GM18909 (cell line): Measurements from ENCODE around the gene BLOC1S4.
"Not testable (repeated sequence)": the region's sequence is repeated elsewhere in the genome, so short reads cannot be mapped to it uniquely, and the experiment has no call there.

Experiments
- ATAC-seq: cut with Tn5 transposase; IDR thresholded peaks from one replicate; pipeline ENCODE4 v1.9.1; 2021; ENCODE audit warnings: mild to moderate bottlenecking; ENCODE audit not compliant: unreplicated experiment, poor library complexity

The BLOC1S4 gene

GRCh38 chr4:6716018-6716911, at the start of gene BLOC1S4:
Gene BLOC1S4 (plus strand): TSS chr4:6716174. CDS start chr4:6716210, 36 bp downstream.
- peak; percentile 81 for ATAC-seq

- ATAC-seq, result no peak
Observed at GRCh38 chr4:6668391-6668790, 47.6 kb upstream of the BLOC1S4 start.

GRCh38 chr4:6671648-6672047, 44.3 kb upstream of the BLOC1S4 start:
- no peak for ATAC-seq

- ATAC-seq, result no peak
Observed at GRCh38 chr4:6672131-6672530, 43.8 kb upstream of the BLOC1S4 start.

- ATAC-seq, result not testable (repeated sequence)
Observed at GRCh38 chr4:6672541-6673190, 43.3 kb upstream of the BLOC1S4 start.

GRCh38 chr4:6673191-6673659, 42.7 kb upstream of the BLOC1S4 start:
- not testable (repeated sequence) for ATAC-seq

GRCh38 chr4:6673660-6674499, 42.1 kb upstream of the BLOC1S4 start:
- peak; percentile 73 for ATAC-seq

GRCh38 chr4:6674500-6675149, 41.3 kb upstream of the BLOC1S4 start:
- peak; percentile 50 for ATAC-seq

- no peak for ATAC-seq
Observed at GRCh38 chr4:6676722-6677558, 39.0 kb upstream of the BLOC1S4 start.

GRCh38 chr4:6680372-6681034, 35.5 kb upstream of the BLOC1S4 start:
- ATAC-seq, result no peak

GRCh38 chr4:6681191-6681590, 34.8 kb upstream of the BLOC1S4 start:
- ATAC-seq, result no peak

GRCh38 chr4:6682862-6683590, 32.9 kb upstream of the BLOC1S4 start:
- ATAC-seq, result no peak

- ATAC-seq, result no peak
Observed at GRCh38 chr4:6684656-6685055, 31.3 kb upstream of the BLOC1S4 start.

GRCh38 chr4:6686104-6686787, 29.7 kb upstream of the BLOC1S4 start:
- no peak for ATAC-seq

GRCh38 chr4:6687947-6688878, 27.8 kb upstream of the BLOC1S4 start:
- no peak for ATAC-seq

GRCh38 chr4:6688879-6689505, 27.0 kb upstream of the BLOC1S4 start:
- peak; percentile 80 for ATAC-seq
